Karpas-422 (cell line): ENCODE measurements around the gene BCOR. TPM values are rescaled to one million over a fixed set of nuclear protein-coding genes. Genes with fewer than 3 reads are reported as not detected.

Experiments used
- DNase-seq: peaks from one replicate; pipeline ENCODE4 v3.0.0-alpha.2; 2015
- H2AFZ ChIP-seq: fragments of 200-600 bp; sonication (generic); 2 replicates; pipeline ENCODE4 v1.6.1; 2014; ENCODE audit warnings: antibody characterized with exemption, low read length, mixed read lengths
- H3K27ac ChIP-seq: fragments of 200-600 bp; sonication (generic); 2 replicates; pipeline ENCODE4 v1.5.1; 2014; ENCODE audit warnings: mild to moderate bottlenecking, low read length, moderate library complexity
- H3K27me3 ChIP-seq: fragments of 200-600 bp; sonication (generic); 2 replicates; pipeline ENCODE4 v1.6.1; 2014; ENCODE audit warnings: low read length, mixed read lengths
- H3K36me3 ChIP-seq: fragments of 200-600 bp; sonication (generic); 2 replicates; pipeline ENCODE4 v1.6.1; 2014; ENCODE audit warnings: low read length, mixed read lengths; ENCODE audit not compliant: insufficient read depth
- H3K4me1 ChIP-seq: fragments of 200-600 bp; sonication (generic); 2 replicates; pipeline ENCODE4 v1.6.1; 2014; ENCODE audit warnings: mild to moderate bottlenecking, low read length, mixed read lengths
- H3K4me2 ChIP-seq: fragments of 200-600 bp; sonication (generic); 2 replicates; pipeline ENCODE4 v1.6.1; 2014; ENCODE audit warnings: low read length, low read depth, mild to moderate bottlenecking; ENCODE audit not compliant: poor library complexity, severe bottlenecking
- H3K4me3 ChIP-seq: fragments of 200-600 bp; sonication (generic); 2 replicates; pipeline ENCODE4 v1.5.1; 2014; ENCODE audit warnings: mild to moderate bottlenecking, antibody characterized with exemption, low read length, mixed read lengths
- H3K79me2 ChIP-seq: fragments of 200-600 bp; sonication (generic); 2 replicates; pipeline ENCODE4 v1.6.1; 2014; ENCODE audit warnings: mild to moderate bottlenecking, low read length, mixed read lengths
- H3K9ac ChIP-seq: fragments of 200-600 bp; sonication (generic); 2 replicates; pipeline ENCODE4 v1.6.0; 2014; ENCODE audit warnings: low read length
- H3K9me2 ChIP-seq: fragments of 200-600 bp; sonication (generic), shearing (Covaris generic); replicated peaks from 2 replicates; pipeline ENCODE4 v1.6.0; 2014; ENCODE audit warnings: mild to moderate bottlenecking, low read length, moderate library complexity; ENCODE audit not compliant: insufficient read depth
- H3K9me3 ChIP-seq: fragments of 300-700, 200-600 bp; sonication (generic); 2 replicates; pipeline ENCODE4 v1.6.1; 2014; ENCODE audit warnings: low read length, mixed read lengths
- H4K20me1 ChIP-seq: fragments of 200-600 bp; sonication (generic); 2 replicates; pipeline ENCODE4 v1.6.1; 2014; ENCODE audit warnings: mild to moderate bottlenecking, antibody characterized with exemption, low read length, low read depth; ENCODE audit not compliant: insufficient read depth
- total RNA-seq: library from RNA; depleted of rRNA; stranded (reverse); fragments of >200 nt; shearing (Covaris generic); gene quantifications from 2 replicates; pipeline ENCODE4 v1.2.3, GENCODE V29; 2014; ENCODE audit warnings: low replicate concordance

Gene BCOR
- total RNA-seq, 1 experiment from 2014 or later = 49.9 TPM

DNA sequence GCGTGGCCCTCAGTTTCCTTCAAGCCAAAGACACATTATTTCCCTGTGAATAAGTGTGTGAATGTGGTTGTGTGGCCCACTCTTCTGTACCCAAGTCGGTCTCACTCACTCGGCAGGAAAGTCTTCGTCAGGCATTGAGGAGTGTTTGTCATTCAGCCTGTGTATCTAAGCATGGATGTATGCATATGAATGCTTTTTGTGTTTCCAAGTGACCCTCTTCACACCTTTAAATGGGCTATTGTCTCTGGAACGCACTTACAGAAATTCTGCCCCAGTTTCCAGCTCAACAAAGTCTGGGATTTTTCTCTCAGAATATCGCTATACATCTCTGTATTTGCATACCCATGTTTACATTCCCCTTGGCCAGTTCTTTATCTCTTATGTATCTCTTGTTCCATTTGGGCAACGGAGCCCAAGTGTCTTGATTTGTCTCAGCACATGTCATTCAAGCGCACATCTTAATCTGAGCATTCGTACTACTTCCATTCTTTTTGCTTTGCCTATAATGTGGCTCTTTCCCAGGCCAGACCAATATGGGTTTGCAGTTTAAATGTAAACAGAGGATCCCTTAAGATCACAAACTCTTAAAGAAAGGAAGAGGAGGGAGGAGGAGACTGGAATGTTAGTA, 4.8 kb downstream of the BCOR start:
- H3K4me2 ChIP-seq = peak overlapping the region; percentile 43
- H3K4me1 ChIP-seq = peaks cover 79% of the 10 kb centered on the region
- H3K9me2 ChIP-seq = no peaks in the 10 kb centered on the region
- H3K79me2 ChIP-seq = peaks cover 30% of the 10 kb centered on the region
- H3K36me3 ChIP-seq = no peaks in the 10 kb centered on the region
- H3K9me3 ChIP-seq = no peaks in the 10 kb centered on the region
- H3K4me3 ChIP-seq = no peak overlapping the region; the same call in 1 of the 2 replicates
- H3K9ac ChIP-seq = no peak overlapping the region
- H3K27ac ChIP-seq = no peak overlapping the region
- no peak overlapping the region for H2AFZ ChIP-seq
- 0 out of 2 replicates have a peak, but pooled peaks cover 2% of the 10 kb centered on the region for H3K27me3 ChIP-seq
- DNase-seq = no peak
- peaks cover 74% of the 10 kb centered on the region for H4K20me1 ChIP-seq

DNA sequence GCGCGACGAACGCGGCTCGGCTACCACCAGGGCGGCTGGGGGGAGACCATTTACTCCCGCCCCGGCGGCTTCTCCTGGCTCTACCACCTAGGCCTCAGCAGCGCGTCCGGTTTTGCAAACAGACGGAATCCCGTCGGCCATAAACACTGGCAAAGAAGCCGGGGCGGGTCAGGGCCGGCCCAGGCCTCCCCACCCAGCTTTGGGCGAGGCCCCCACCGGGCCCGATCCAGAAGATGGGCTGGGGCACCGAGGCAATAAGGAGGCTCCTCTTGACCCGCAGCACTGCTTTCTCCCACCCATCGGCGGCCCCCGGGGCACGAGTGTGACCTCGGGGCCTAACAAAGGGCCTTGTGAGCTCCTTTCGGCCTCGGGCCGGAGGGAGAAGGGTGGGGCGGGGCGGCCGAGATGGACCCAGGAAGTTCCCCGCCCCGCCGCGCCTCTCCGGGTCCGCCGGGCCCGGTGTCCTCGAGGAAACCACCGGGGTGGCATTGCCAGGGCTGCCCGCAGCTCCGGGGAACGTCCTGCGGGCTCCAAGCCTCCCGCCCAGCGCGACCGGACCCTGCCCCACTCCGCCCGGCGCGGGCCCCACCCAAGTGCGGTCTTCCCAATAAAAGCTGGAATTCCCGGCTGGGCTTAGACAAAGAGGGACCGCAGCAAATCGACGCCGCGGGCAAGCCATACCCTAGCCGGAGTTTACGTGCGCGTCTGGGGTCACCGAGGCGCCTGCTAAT, 5.9 kb downstream of the BCOR start:
- Histone ChIP-seq H3K9me2 (no peaks in the 10 kb centered on the region), H3K9me3 (no peaks in the 10 kb centered on the region), H3K4me2 (peak overlapping the region; percentile 43), H3K36me3 (no peaks in the 10 kb centered on the region), H4K20me1 (peaks cover 85% of the 10 kb centered on the region), H3K79me2 (peaks cover 40% of the 10 kb centered on the region), H3K4me1 (peaks cover 89% of the 10 kb centered on the region), H3K27ac (no peak overlapping the region), H3K9ac (no peak overlapping the region), H2AFZ (no peak overlapping the region), H3K4me3 (peak overlapping the region; percentile 7; the same call in 1 of the 2 replicates), H3K27me3 (0 out of 2 replicates have a peak, but pooled peaks cover 2% of the 10 kb centered on the region)
- no peak for DNase-seq

DNA sequence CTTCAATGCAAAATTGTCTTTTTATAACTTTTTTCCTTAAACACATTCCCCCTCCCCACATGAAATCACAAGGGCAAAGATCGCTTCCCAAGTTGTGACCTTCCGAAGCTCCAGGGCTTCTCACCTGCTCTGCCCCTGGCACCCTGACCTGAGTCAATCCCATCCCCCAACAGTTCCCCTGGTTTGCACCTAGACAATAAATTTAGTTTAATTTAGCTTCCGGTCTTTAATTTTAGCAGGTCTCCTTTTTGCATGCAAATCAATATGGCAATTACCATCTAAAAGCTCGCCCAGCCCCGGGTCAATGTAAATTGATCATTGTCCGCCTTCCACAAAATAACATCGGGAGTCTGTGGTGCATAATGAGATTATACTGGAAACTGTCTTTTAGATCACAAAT, 6.8 kb downstream of the BCOR start:
- Histone ChIP-seq H3K36me3 (no peaks in the 10 kb centered on the region), H3K27ac (no peak overlapping the region), H3K4me1 (peaks cover 98% of the 10 kb centered on the region), H4K20me1 (peaks cover 94% of the 10 kb centered on the region), H3K9ac (no peak overlapping the region), H3K79me2 (peaks cover 49% of the 10 kb centered on the region), H3K27me3 (0 out of 2 replicates have a peak, but pooled peaks cover 2% of the 10 kb centered on the region), H3K9me3 (no peaks in the 10 kb centered on the region), H3K9me2 (no peaks in the 10 kb centered on the region), H2AFZ (no peak overlapping the region), H3K4me3 (peak overlapping the region; percentile 7; the same call in 1 of the 2 replicates), H3K4me2 (peak overlapping the region; percentile 43)
- DNase-seq = peak; percentile 71

DNA sequence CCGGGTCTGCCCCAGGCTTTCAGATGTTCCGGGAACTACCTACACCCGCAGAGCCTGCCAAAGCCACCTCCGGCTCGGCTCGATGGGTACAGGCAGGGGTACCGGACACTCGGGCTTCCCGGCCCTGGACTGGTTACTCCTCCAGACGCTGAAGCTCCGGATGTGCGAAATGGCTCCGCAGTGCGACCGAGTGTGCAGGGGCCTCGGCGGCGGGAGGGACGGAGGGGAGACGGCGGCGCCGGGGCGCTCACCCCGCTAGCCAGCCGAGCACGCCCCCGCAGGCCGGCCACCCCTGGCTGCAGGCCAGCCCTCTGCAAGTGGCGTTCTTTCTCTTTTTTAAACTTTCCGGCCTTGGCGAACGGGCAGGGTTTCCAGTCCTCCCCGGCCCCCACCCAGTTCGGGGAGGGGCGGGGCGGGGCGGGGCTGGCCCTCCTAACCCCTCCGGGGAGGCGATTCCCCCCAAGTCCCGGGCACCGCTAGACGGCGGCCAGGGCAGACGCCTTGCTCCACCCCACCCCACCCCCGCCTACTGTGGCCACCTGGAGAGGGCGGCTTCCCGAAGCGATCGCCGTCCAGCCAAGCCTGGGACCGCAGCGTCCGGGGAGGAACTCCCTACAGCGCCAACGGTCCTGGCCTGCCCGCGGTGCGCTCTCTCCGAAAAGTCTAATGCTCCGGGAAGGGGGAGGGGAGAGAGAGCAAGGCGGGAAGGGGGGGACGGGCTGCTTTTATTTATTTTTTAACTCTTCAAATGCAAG, 7.5 kb downstream of the BCOR start:
- Histone ChIP-seq H3K36me3 (no peaks in the 10 kb centered on the region), H3K9ac (no peak overlapping the region), H3K4me2 (peak overlapping the region; percentile 43), H3K9me2 (no peaks in the 10 kb centered on the region), H3K27ac (no peak overlapping the region), H2AFZ (no peak overlapping the region), H3K79me2 (peaks cover 56% of the 10 kb centered on the region), H3K9me3 (no peaks in the 10 kb centered on the region), H3K4me3 (no peak overlapping the region), H3K4me1 (peaks cover 100% of the 10 kb centered on the region), H3K27me3 (0 out of 2 replicates have a peak, but pooled peaks cover 2% of the 10 kb centered on the region), H4K20me1 (peaks cover 94% of the 10 kb centered on the region)
- DNase-seq = no peak

DNA sequence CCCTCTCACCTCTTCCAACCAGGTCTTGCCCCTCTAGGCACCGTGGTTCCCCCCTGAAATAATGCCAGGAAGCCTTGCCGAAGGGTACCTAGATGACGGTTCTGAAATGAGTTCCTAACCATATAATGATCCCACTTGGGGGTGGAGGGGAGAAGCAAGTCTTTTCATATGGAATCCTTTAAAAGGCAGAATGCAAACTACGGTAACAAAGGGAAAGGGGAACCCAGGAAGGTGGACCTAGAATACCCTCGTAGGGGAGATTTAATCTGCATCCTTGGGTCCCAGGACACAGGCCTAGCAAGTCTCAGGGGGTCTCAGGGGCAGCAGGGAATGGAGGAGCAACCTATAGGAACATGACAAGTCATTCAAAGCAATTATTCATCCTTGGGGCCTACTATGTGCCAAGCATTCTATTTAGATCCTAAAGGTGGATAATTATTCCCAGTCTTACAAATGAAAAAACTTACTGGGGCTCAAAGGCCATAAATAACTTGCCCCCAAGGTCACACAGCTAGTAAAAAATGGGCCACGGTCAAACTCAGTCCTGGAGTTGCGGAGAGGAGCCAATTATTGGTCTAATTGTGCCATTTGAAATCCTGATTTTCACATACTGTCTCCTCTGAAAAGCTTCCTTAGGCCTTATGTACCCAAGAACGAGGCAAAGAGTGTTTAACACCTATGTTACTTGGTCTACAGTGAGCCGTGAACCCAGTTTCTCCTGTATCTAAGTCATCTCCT, 8.8 kb downstream of the BCOR start:
- H3K79me2 ChIP-seq = peaks cover 61% of the 10 kb centered on the region
- H3K9me2 ChIP-seq = no peaks in the 10 kb centered on the region
- H2AFZ ChIP-seq = no peak overlapping the region
- H3K27ac ChIP-seq = no peak overlapping the region
- no peak for DNase-seq
- H3K9ac ChIP-seq = no peak overlapping the region
- 0 out of 2 replicates have a peak, but pooled peaks cover 2% of the 10 kb centered on the region for H3K27me3 ChIP-seq
- H3K4me3 ChIP-seq = no peak overlapping the region
- no peaks in the 10 kb centered on the region for H3K9me3 ChIP-seq
- H3K36me3 ChIP-seq = no peaks in the 10 kb centered on the region
- H3K4me2 ChIP-seq = peak overlapping the region; percentile 16
- H4K20me1 ChIP-seq = peaks cover 95% of the 10 kb centered on the region
- peaks cover 100% of the 10 kb centered on the region for H3K4me1 ChIP-seq

DNA sequence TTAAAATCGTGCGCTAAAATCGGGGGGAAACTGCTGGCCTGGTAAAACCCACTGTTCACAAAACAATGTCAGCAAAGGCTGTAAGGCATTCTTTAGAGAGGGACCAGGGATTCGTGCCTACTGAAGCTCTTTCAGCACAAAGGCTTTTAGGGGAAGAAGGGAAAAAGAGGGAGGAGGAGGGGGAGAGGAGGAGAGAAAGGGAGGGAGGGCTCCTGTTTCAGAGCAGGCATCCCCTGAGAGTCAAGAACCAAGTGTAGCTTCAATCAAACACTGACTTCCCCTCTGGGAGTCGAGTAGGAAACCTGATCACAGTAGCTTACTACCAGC, 9.5 kb downstream of the BCOR start:
- H3K79me2 ChIP-seq = peaks cover 68% of the 10 kb centered on the region
- no peak overlapping the region for H3K27ac ChIP-seq
- H4K20me1 ChIP-seq = peaks cover 95% of the 10 kb centered on the region
- no peaks in the 10 kb centered on the region for H3K36me3 ChIP-seq
- H3K9me2 ChIP-seq = no peaks in the 10 kb centered on the region
- no peaks in the 10 kb centered on the region for H3K9me3 ChIP-seq
- peaks cover 100% of the 10 kb centered on the region for H3K4me1 ChIP-seq
- H3K4me3 ChIP-seq = no peak overlapping the region
- H3K9ac ChIP-seq = no peak overlapping the region
- DNase-seq = peak; percentile 43
- H2AFZ ChIP-seq = no peak overlapping the region
- no peaks in the 10 kb centered on the region for H3K27me3 ChIP-seq
- H3K4me2 ChIP-seq = peak overlapping the region; percentile 16

DNA sequence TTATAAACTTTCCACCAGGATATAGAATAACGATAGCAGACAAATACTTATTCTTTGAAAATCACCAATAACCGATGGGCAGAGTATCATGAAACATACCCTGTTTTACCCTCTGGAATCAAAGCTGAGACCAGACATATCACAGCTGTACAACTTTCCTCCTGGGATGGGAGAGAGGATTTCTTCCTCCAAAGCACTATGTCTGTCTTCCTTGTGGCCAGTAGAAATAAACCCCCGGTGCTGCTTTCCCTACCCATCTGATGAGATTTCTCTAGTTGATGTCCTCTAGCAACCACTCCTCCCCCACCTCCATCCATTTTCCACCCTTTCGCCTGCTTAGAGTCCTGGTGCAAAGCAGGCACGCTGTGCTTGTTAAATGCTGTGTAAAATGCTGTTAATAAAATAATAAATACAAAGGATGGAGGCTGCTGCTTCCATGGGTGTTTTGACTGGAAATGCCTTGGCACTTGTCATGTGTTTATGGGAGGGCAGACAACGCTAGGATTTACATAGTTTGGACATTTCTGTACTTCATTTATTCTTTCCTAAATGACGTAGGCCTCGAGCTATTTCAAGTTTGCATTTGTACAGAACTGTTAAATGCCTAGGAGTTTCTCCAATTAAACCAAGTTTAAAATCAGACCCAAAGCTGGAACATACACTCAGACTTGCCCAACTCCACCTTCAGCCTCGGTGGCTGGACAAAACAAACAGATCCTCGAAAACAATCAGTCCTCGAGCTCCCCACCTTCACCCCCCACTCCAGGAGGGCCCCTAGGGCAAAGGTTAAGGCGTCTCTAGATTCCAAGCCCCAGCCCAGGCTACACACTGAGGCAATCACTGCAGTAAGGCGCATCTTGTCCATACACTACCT, 10.1 kb downstream of the BCOR start:
- Histone ChIP-seq H3K36me3 (no peaks in the 10 kb centered on the region), H3K27me3 (no peaks in the 10 kb centered on the region), H4K20me1 (peaks cover 93% of the 10 kb centered on the region), H3K27ac (no peak overlapping the region), H3K9me3 (no peaks in the 10 kb centered on the region), H3K9ac (no peak overlapping the region), H3K9me2 (no peaks in the 10 kb centered on the region), H3K79me2 (peaks cover 68% of the 10 kb centered on the region), H3K4me1 (peaks cover 99% of the 10 kb centered on the region), H2AFZ (no peak overlapping the region), H3K4me2 (peak overlapping the region; percentile 16), H3K4me3 (no peak overlapping the region)
- no peak for DNase-seq
